ENCODE data around the gene MRPL40.

- TF ChIP-seq POLR2A (IDR thresholded peaks at IDR 0.05): no peak
- TF ChIP-seq, protein P1, sequence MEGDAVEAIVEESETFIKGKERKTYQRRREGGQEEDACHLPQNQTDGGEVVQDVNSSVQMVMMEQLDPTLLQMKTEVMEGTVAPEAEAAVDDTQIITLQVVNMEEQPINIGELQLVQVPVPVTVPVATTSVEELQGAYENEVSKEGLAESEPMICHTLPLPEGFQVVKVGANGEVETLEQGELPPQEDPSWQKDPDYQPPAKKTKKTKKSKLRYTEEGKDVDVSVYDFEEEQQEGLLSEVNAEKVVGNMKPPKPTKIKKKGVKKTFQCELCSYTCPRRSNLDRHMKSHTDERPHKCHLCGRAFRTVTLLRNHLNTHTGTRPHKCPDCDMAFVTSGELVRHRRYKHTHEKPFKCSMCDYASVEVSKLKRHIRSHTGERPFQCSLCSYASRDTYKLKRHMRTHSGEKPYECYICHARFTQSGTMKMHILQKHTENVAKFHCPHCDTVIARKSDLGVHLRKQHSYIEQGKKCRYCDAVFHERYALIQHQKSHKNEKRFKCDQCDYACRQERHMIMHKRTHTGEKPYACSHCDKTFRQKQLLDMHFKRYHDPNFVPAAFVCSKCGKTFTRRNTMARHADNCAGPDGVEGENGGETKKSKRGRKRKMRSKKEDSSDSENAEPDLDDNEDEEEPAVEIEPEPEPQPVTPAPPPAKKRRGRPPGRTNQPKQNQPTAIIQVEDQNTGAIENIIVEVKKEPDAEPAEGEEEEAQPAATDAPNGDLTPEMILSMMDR (IDR thresholded peaks at IDR 0.05): no peak
Measured at GRCh38 chr22:19457828-19458428, 25.6 kb downstream of the MRPL40 start.
